Astrocyte of the spinal cord (primary cell): ENCODE data around the gene PRRT1.

Experiments
- DNase-seq: peaks from one replicate; pipeline ENCODE4 v3.0.0; 2011; ENCODE audit warnings: low read depth, low spot score
- H3K4me3 ChIP-seq: 2 replicates; pipeline ENCODE4 v1.5.1; 2011; ENCODE audit warnings: low read depth, mild to moderate bottlenecking, low read length, moderate library complexity
- CTCF ChIP-seq: IDR thresholded peaks from 2 replicates; pipeline ENCODE4 v1.5.1; 2012; ENCODE audit warnings: low read depth, mild to moderate bottlenecking, low read length, inconsistent platforms
- in situ Hi-C: cut with HindIII; loops from 2 replicates; pipeline ENCODE4 v1.10.0; 2017; ENCODE audit warnings: low sequenced_read_pairs

The PRRT1 gene

DNA sequence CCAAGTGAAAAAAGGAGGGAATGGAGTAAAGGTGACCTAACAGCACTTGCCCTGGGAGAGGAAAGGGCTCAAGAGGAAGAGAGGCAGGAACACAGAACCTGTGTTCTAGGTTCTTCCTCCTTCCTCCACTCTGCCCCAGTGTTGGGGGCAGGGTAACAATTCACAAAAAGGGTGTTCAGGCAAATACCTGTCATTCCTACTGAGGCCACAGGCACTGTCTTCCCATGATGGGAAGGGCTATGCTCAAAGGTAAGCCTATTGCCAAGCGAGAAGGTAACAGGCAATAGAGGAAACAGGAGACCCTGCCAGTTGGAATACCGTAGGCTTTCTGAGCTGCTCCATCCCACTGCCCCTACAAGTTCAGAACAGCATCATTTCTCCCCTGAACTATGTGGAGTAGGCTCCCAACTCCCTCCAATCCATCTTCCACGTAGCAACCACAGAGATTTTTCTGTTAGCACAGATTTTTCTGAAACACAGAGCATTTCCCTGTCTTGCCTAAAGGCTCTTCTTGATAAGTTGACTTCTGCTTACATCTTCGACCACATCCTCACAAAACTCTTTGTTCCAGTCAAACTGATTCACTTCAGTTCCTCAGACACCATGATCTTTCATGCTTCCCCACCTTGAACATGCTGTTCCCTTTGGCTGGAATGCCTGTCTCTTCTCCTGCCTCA lies 21.4 kb upstream of the PRRT1 start:
- H3K4me3 ChIP-seq = no peak overlapping the region

GRCh38 chr6:32171234-32171633 lies 19.5 kb upstream of the PRRT1 start:
- TF ChIP-seq CTCF = no peak

More for the DNA sequence above, 21.4 kb upstream of the PRRT1 start:
- TF ChIP-seq CTCF = no peak
- DNase-seq = no peak
- in situ Hi-C loops = no loop called here

DNA sequence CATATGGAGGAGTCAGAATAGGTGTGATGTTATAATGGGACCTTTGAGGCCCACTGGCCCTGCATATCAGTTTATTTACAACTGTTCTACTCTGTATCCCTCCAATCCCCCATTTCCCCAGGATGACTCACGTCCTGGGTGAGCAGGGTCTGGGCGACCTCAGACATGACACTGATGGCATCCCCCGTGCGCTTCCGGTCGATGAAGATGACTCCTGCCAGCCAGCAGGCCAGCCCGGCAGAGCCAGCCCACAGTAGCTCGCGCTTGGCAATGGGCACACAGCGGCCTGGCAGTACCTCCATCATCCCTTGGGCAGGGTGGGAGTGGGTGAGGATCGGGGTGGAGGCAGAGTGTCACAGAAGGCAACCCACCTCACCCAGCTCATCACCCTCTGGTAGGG lies 18.6 kb upstream of the PRRT1 start:
- no peak for DNase-seq
- TF ChIP-seq CTCF = no peak
- in situ Hi-C loops = no loop called here
- H3K4me3 ChIP-seq = no peak overlapping the region

More at GRCh38 chr6:32171234-32171633, 19.5 kb upstream of the PRRT1 start:
- no peak overlapping the region for H3K4me3 ChIP-seq
- no peak for DNase-seq
- in situ Hi-C loops = no loop called here

DNA sequence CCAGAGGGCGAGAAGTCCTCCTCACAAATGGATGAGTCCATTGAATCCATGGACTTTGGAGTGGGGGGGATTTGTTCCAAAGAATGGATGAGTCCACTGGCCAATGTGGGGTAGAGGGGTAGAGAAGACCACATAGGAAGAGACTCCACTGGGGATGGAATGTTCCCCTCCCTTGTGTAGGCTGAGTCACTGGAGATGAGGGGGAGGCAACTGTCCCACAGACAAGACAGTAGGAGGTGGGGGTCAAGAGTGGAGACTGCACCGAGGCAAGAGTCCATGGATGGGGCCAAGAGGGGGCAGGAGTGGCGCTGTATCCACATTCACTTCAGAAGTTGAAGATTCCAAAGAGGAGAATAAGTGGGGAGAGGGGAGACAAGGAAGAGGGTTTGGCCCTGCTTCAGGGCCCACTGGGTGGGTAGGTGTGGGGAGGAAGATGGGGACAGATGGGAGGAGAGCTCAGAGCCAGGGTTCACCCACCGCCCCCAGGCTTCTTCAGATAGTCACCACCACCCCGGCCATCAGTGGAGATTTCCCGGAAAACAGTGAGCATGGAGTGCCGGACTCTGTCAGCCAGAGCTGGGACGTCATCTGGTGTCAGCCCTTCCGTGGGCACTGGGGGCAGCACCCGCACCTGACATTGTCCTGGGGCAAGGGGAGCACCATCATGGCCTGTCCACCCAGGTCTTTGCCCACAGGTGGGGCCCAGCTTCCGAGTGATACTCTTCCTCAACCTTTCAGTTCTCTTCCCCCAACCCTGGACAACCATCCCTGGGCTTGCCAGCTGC lies 17.3 kb upstream of the PRRT1 start:
- DNase-seq = no peak
- TF ChIP-seq CTCF = no peak
- in situ Hi-C loops = no loop called here

DNA sequence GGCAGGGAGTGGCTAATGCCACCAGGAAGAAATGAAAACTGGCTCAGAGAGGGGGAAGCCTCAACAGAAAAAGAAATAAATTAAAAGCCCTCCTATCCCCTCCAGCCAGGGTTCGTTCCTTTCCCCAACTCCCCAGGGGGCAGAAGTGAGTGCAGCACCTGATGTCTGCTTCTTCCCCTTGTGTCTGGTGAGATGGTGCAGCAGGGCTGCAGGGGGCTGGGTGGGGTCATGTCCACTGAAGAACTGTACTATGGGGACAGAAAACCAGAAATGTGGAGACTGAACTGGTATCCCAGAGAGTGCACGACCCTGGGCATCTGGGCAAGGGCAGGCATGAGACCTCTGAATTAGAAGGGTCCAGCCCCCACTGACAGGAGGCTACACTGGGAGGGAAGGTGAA lies 16.6 kb upstream of the PRRT1 start:
- no peak for DNase-seq
- in situ Hi-C loops = no loop called here
- no peak for TF ChIP-seq CTCF
- no peak overlapping the region for H3K4me3 ChIP-seq

More for the DNA sequence above, 17.3 kb upstream of the PRRT1 start:
- no peak overlapping the region for H3K4me3 ChIP-seq

- no peak for DNase-seq
- in situ Hi-C loops = no loop called here
These were observed 16.1 kb upstream of the PRRT1 start for GRCh38 chr6:32167761-32168262.

More at GRCh38 chr6:32167761-32168262, 16.1 kb upstream of the PRRT1 start:
- no peak overlapping the region for H3K4me3 ChIP-seq
- no peak for TF ChIP-seq CTCF
